A549 (cell line): ENCODE results near the gene EPHB1. TPM values are rescaled to one million over a fixed set of nuclear protein-coding genes. Genes with fewer than 3 reads are reported as not detected.

Source experiments
- ATAC-seq, 2 experiments: fragments of 200-7000 bp in 1 of 2; fragments of >200 bp in 1 of 2; cut with Nextera tagmentation in 1 of 2; cut with Tn5 transposase in 1 of 2; 3 replicates each; pipeline versions ENCODE4 v1.8.0 to v1.9.1; 2018 to 2020; ENCODE audit warnings: mild to moderate bottlenecking in 1 of 2, moderate library complexity in 1 of 2
- CTCF ChIA-PET: fragments of 300-600 bp; sonication (Branson Sonifier 250); formaldehyde crosslinking; extraction: SDS; loops from one replicate; lab custom pipeline; 2021; ENCODE audit warnings: antibody characterized with exemption, inconsistent platforms; lab: Yijun Ruan, JAX
- POLR2A ChIA-PET: fragments of 350-600 bp; formaldehyde crosslinking; extraction: SDS; loops from one replicate; lab custom pipeline; 2021; ENCODE audit warnings: antibody characterized with exemption, inconsistent platforms; lab: Yijun Ruan, JAX
- DNase-seq, 2 experiments: peaks; one replicate each; pipeline versions ENCODE4 v3.0.0 to v3.0.0-alpha.2; 2011 to 2016; ENCODE audit warnings: low read depth in 1 of 2, low spot score in 1 of 2
- FAIRE-seq: peaks from 2 replicates; lab custom pipeline; 2011; peaks lifted over from hg19 to GRCh38; lab: Jason Lieb, UNC
- H3K27ac ChIP-seq, 2 experiments: fragments of >200 bp; sonication (Bioruptor Twin); formaldehyde crosslinking; 3 replicates each; pipeline ENCODE4 v1.5.1; 2016 to 2017
- H3K4me1 ChIP-seq: fragments of >200 bp; sonication (Bioruptor Twin); formaldehyde crosslinking; 3 replicates; pipeline ENCODE4 v1.6.1; 2016
- H3K4me2 ChIP-seq: fragments of >200 bp; sonication (Bioruptor Twin); formaldehyde crosslinking; 3 replicates; pipeline ENCODE4 v1.6.1; 2016
- H3K4me3 ChIP-seq: fragments of >200 bp; sonication (Bioruptor Twin); formaldehyde crosslinking; 3 replicates; pipeline ENCODE4 v1.5.1; 2016
- H3K9me3 ChIP-seq: fragments of >200 bp; sonication (Bioruptor Twin); formaldehyde crosslinking; 3 replicates; pipeline ENCODE4 v1.6.1; 2016
- BHLHE40 ChIP-seq: IDR thresholded peaks from 2 replicates; pipeline ENCODE4 v1.6.1; 2012; ENCODE audit warnings: low read depth, low read length, inconsistent platforms
- CBX8 ChIP-seq: fragments of 200-600 bp; sonication (generic); IDR thresholded peaks from 2 replicates; pipeline ENCODE4 v1.6.1; 2016
- CEBPB ChIP-seq, 2 experiments: fragments of >200 bp in 1 of 2; sonication (Bioruptor Twin) in 1 of 2; formaldehyde crosslinking in 1 of 2; IDR thresholded peaks; 2 replicates each; pipeline ENCODE4 v1.6.1; 2012 to 2016
- CHD2 ChIP-seq: fragments of 150-350 bp; IDR thresholded peaks from 2 replicates; pipeline ENCODE4 v1.6.1; 2014; ENCODE audit warnings: low read length; ENCODE audit not compliant: partially characterized antibody
- EHF ChIP-seq: fragments of 250-450 bp; sonication (Bioruptor Pico); IDR thresholded peaks from 2 replicates; pipeline ENCODE4 v1.5.0; 2020; ENCODE audit warnings: mild to moderate bottlenecking
- EHMT2 ChIP-seq: fragments of 200-600 bp; sonication (generic); IDR thresholded peaks from 2 replicates; pipeline ENCODE4 v1.6.1; 2016; ENCODE audit warnings: antibody characterized with exemption, low read depth, mild to moderate bottlenecking, moderate library complexity
- FOSB ChIP-seq: fragments of 250-450 bp; sonication (Bioruptor Pico); IDR thresholded peaks from 2 replicates; pipeline ENCODE4 v1.5.0; 2020; ENCODE audit warnings: mild to moderate bottlenecking, moderate library complexity
- GATA3 ChIP-seq: IDR thresholded peaks from 2 replicates; pipeline ENCODE4 v1.6.1; 2012; ENCODE audit warnings: borderline replicate concordance
- HDAC2 ChIP-seq: fragments of 200-600 bp; sonication (generic); IDR thresholded peaks from 2 replicates; pipeline ENCODE4 v1.6.1; 2016
- HEYL ChIP-seq: fragments of 250-450 bp; sonication (Bioruptor Pico); IDR thresholded peaks from 2 replicates; pipeline ENCODE4 v1.8.0; 2021; ENCODE audit warnings: mild to moderate bottlenecking, moderate library complexity
- HOXB5 ChIP-seq: fragments of 250-450 bp; sonication (Bioruptor Pico); IDR thresholded peaks from 2 replicates; pipeline ENCODE4 v1.5.0; 2020; ENCODE audit warnings: mild to moderate bottlenecking, moderate library complexity
- MAFK ChIP-seq: fragments of 450-650 bp; IDR thresholded peaks from 2 replicates; pipeline ENCODE4 v1.6.1; 2014; ENCODE audit not compliant: partially characterized antibody
- NR3C1 ChIP-seq: fragments of >200 bp; sonication (Bioruptor Twin); formaldehyde crosslinking; IDR thresholded peaks from 3 replicates; pipeline ENCODE4 v1.6.1; 2017
- PHF8 ChIP-seq: fragments of 200-600 bp; sonication (generic); IDR thresholded peaks from 2 replicates; pipeline ENCODE4 v1.6.1; 2016; ENCODE audit warnings: low read depth, mild to moderate bottlenecking, antibody characterized with exemption, moderate library complexity, borderline replicate concordance
- SMC3 ChIP-seq: fragments of >200 bp; sonication (Bioruptor Twin); formaldehyde crosslinking; IDR thresholded peaks from 3 replicates; pipeline ENCODE4 v1.6.1; 2018; ENCODE audit warnings: inconsistent platforms
- ZFP36 ChIP-seq: fragments of 450-650 bp; IDR thresholded peaks from 2 replicates; pipeline ENCODE4 v1.6.1; 2014; ENCODE audit warnings: borderline replicate concordance; ENCODE audit not compliant: partially characterized antibody
- ZSCAN20 ChIP-seq: fragments of 250-450 bp; sonication (Bioruptor Pico); IDR thresholded peaks from 2 replicates; pipeline ENCODE4 v1.8.0; 2022; ENCODE audit warnings: mild to moderate bottlenecking, moderate library complexity
- WGBS: methylation state at CpG from one replicate; pipeline ENCODE4 v1.1.6; 2017; ENCODE audit errors: missing lambda C conversion rate; 5-methylcytosine and 5-hydroxymethylcytosine counted together
- polyA plus RNA-seq, 4 experiments: library from polyadenylated mRNA; depleted of rRNA in 3 of 4; stranded (reverse); fragments of >200 nt; fragmentation: RNase III in 1 of 4; extraction: RNeasy Plus Mini Kit Qiagen cat#74134 plus additional on column Dnase treatment in 1 of 4; gene quantifications; 2 replicates in 3 of 4; 3 replicates in 1 of 4; pipeline ENCODE4 v1.2.3, GENCODE V29; 2011 to 2017
- TF ChIP-seq, protein P1 (sequence below): fragments of 250-450 bp; sonication (Bioruptor Pico); IDR thresholded peaks from 2 replicates; pipeline ENCODE4 v1.5.0; 2020; ENCODE audit warnings: low read depth, mild to moderate bottlenecking, moderate library complexity
- TF ChIP-seq, protein P2 (sequence below): fragments of >200 bp; sonication (Bioruptor Twin); formaldehyde crosslinking; IDR thresholded peaks from 3 replicates; pipeline ENCODE4 v1.6.1; 2016
- TF ChIP-seq, protein P3 (sequence below): IDR thresholded peaks from 2 replicates; pipeline ENCODE4 v1.6.1; 2012
- TF ChIP-seq, protein P4 (sequence below): fragments of 450-650 bp; IDR thresholded peaks from 2 replicates; pipeline ENCODE4 v1.6.1; 2014; ENCODE audit warnings: antibody characterized with exemption
- TF ChIP-seq, protein P5 (sequence below): fragments of 150-350 bp; IDR thresholded peaks from 2 replicates; pipeline ENCODE4 v1.6.1; 2014; ENCODE audit warnings: low read depth, mild to moderate bottlenecking, low read length

Gene EPHB1
- polyA plus RNA-seq, 2 of the 4 experiments (the other 2 are of a cell fraction) = 0.18 to 0.21 TPM

DNA sequence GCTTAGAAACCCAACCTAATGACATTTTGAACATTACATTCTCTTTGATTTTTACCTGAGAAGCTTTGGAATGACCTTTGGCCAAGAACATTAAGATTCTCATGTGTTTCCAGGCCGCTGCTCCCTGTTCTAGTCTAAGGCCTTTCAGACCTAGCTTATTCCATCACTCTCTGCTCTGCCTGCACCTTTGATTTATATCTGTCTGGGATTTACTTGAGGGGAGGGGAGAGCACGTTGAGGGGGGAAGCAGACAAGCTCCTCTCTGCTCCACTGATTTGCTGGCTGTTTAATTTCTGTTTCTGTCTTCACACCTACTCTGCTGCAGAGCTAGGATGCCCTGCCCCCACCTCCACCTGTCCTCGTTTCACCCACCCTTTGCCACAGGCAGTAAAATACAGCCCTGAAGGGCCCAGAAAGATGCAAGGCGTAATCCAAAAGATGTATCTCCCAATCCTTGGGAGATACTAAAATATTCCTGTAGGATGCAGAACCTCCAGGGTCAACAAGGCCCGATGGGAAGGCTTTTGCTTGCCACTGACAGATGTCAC is 429.8 kb downstream of the EPHB1 start:
- no peaks in the 10 kb centered on the region for H3K4me1 ChIP-seq
- no peak for DNase-seq
- H3K9me3 ChIP-seq = no peaks in the 10 kb centered on the region
- 0% methylated on average over 5 of the region's 5 CpGs for WGBS
- CTCF ChIA-PET = interaction anchor here (1.0 kb wide), 1 partner anchor 25 kb away, joined by 3 read pairs; no protein-coding TSS in a partner anchor
- no peak for TF ChIP-seq HDAC2
- no peak for TF ChIP-seq NR3C1
- no peak for TF ChIP-seq PHF8
- TF ChIP-seq, protein P1, sequence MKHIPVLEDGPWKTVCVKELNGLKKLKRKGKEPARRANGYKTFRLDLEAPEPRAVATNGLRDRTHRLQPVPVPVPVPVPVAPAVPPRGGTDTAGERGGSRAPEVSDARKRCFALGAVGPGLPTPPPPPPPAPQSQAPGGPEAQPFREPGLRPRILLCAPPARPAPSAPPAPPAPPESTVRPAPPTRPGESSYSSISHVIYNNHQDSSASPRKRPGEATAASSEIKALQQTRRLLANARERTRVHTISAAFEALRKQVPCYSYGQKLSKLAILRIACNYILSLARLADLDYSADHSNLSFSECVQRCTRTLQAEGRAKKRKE (CRISPR knock-in tag) = no peak
- TF ChIP-seq HOXB5 (CRISPR knock-in tag) = no peak
- TF ChIP-seq MAFK = no peak
- TF ChIP-seq, protein P2, sequence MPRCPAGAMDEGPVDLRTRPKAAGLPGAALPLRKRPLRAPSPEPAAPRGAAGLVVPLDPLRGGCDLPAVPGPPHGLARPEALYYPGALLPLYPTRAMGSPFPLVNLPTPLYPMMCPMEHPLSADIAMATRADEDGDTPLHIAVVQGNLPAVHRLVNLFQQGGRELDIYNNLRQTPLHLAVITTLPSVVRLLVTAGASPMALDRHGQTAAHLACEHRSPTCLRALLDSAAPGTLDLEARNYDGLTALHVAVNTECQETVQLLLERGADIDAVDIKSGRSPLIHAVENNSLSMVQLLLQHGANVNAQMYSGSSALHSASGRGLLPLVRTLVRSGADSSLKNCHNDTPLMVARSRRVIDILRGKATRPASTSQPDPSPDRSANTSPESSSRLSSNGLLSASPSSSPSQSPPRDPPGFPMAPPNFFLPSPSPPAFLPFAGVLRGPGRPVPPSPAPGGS = no peak
- TF ChIP-seq FOSB (CRISPR knock-in tag) = no peak
- TF ChIP-seq, protein P3, sequence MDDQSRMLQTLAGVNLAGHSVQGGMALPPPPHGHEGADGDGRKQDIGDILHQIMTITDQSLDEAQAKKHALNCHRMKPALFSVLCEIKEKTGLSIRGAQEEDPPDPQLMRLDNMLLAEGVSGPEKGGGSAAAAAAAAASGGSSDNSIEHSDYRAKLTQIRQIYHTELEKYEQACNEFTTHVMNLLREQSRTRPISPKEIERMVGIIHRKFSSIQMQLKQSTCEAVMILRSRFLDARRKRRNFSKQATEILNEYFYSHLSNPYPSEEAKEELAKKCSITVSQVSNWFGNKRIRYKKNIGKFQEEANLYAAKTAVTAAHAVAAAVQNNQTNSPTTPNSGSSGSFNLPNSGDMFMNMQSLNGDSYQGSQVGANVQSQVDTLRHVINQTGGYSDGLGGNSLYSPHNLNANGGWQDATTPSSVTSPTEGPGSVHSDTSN = no peak
- no peak for TF ChIP-seq GATA3
- TF ChIP-seq CBX8 = no peak
- TF ChIP-seq, protein P4, sequence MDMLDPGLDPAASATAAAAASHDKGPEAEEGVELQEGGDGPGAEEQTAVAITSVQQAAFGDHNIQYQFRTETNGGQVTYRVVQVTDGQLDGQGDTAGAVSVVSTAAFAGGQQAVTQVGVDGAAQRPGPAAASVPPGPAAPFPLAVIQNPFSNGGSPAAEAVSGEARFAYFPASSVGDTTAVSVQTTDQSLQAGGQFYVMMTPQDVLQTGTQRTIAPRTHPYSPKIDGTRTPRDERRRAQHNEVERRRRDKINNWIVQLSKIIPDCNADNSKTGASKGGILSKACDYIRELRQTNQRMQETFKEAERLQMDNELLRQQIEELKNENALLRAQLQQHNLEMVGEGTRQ = no peak
- no peak for TF ChIP-seq CHD2
- TF ChIP-seq SMC3 = no peak
- TF ChIP-seq HEYL (CRISPR knock-in tag) = no peak
- TF ChIP-seq, protein P5, sequence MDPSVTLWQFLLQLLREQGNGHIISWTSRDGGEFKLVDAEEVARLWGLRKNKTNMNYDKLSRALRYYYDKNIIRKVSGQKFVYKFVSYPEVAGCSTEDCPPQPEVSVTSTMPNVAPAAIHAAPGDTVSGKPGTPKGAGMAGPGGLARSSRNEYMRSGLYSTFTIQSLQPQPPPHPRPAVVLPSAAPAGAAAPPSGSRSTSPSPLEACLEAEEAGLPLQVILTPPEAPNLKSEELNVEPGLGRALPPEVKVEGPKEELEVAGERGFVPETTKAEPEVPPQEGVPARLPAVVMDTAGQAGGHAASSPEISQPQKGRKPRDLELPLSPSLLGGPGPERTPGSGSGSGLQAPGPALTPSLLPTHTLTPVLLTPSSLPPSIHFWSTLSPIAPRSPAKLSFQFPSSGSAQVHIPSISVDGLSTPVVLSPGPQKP = no peak
- no peak for TF ChIP-seq BHLHE40
- no peak for TF ChIP-seq CEBPB (IDR thresholded peaks at IDR 0.05)
- TF ChIP-seq EHF (CRISPR knock-in tag) = no peak
- TF ChIP-seq ZFP36 = no peak
- H3K27ac ChIP-seq = no peak overlapping the region
- H3K4me3 ChIP-seq = no peak overlapping the region
- FAIRE-seq = no peak
- no peak for ATAC-seq
- POLR2A ChIA-PET = no interaction called here
- no peak overlapping the region for H3K4me2 ChIP-seq

DNA sequence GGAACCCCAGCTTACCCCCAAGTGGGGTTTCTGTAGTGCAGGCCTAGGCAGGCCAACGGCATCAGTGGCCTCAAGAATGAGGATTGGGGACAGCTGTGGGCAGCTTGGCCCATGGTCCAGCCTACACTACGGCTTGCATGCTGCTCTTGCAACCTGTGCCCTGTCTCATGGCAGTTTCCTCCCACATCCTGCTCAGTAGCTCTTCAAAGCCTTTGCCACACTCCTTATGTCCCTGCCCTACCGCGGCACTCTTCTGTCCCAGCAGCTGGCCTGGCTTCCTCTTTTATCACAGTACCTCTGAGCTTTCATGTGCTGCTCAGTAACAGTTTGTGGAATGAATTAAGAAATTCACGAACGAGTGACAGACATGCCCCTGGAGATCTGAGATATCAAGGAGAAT is 431.0 kb downstream of the EPHB1 start:
- POLR2A ChIA-PET = no interaction called here
- CTCF ChIA-PET = interaction anchor here (1.0 kb wide), 1 partner anchor 23 kb away, joined by 3 read pairs; no protein-coding TSS in a partner anchor
- Histone ChIP-seq H3K27ac (no peak overlapping the region), H3K9me3 (no peaks in the 10 kb centered on the region), H3K4me1 (no peaks in the 10 kb centered on the region), H3K4me2 (no peak overlapping the region), H3K4me3 (no peak overlapping the region)
- ATAC-seq (no peak), DNase-seq (no peak), FAIRE-seq (no peak)
- WGBS = 29% methylated on average over 6 of the region's 6 CpGs
- TF ChIP-seq ZFP36 (no peak), ZSCAN20 (no peak), EHMT2 (no peak)
